HEK293 (cell line): ENCODE measurements around the gene ATG101.

Experiments
- GLIS1 ChIP-seq: fragments of 450-650 bp; formaldehyde crosslinking; IDR thresholded peaks from 2 replicates; pipeline ENCODE4 v1.5.1; 2016; ENCODE audit warnings: missing biosample characterization, missing genetic modification characterization
- IKZF3 ChIP-seq: fragments of 450-650 bp; IDR thresholded peaks from 2 replicates; pipeline ENCODE4 v1.5.0; 2018; ENCODE audit warnings: missing biosample characterization, mild to moderate bottlenecking, missing genetic modification characterization, moderate library complexity
- KLF1 ChIP-seq: fragments of 450-650 bp; formaldehyde crosslinking; IDR thresholded peaks from 2 replicates; pipeline ENCODE4 v1.5.1; 2016; ENCODE audit warnings: missing biosample characterization, missing genetic modification characterization
- KLF10 ChIP-seq: fragments of 450-650 bp; IDR thresholded peaks from 2 replicates; pipeline ENCODE4 v1.5.1; 2018; ENCODE audit warnings: missing biosample characterization, mild to moderate bottlenecking, missing genetic modification characterization
- KLF17 ChIP-seq: fragments of 450-650 bp; formaldehyde crosslinking; IDR thresholded peaks from 2 replicates; pipeline ENCODE4 v1.5.1; 2016; ENCODE audit warnings: missing biosample characterization, missing genetic modification characterization
- PRDM2 ChIP-seq: fragments of 450-650 bp; formaldehyde crosslinking; IDR thresholded peaks from 2 replicates; pipeline ENCODE4 v1.5.1; 2016; ENCODE audit warnings: missing biosample characterization, missing genetic modification characterization, borderline replicate concordance
- RBAK ChIP-seq: fragments of 450-650 bp; formaldehyde crosslinking; IDR thresholded peaks from 2 replicates; pipeline ENCODE4 v1.5.1; 2016; ENCODE audit warnings: missing biosample characterization, missing genetic modification characterization
- SP3 ChIP-seq: fragments of 450-650 bp; formaldehyde crosslinking; IDR thresholded peaks from 2 replicates; pipeline ENCODE4 v1.5.1; 2016; ENCODE audit warnings: missing biosample characterization, missing genetic modification characterization
- SP7 ChIP-seq: fragments of 450-650 bp; formaldehyde crosslinking; IDR thresholded peaks from 2 replicates; pipeline ENCODE4 v1.5.1; 2016; ENCODE audit warnings: missing biosample characterization, missing genetic modification characterization
- ZBTB7A ChIP-seq: fragments of 450-650 bp; formaldehyde crosslinking; IDR thresholded peaks from 2 replicates; pipeline ENCODE4 v1.5.1; 2016; ENCODE audit warnings: low read depth, missing biosample characterization, missing genetic modification characterization
- ZFHX2 ChIP-seq: fragments of 450-650 bp; formaldehyde crosslinking; conservative IDR thresholded peaks from 2 replicates; pipeline ENCODE4 v1.5.1; 2016; ENCODE audit warnings: missing biosample characterization, missing genetic modification characterization
- ZFP37 ChIP-seq: fragments of 450-650 bp; formaldehyde crosslinking; IDR thresholded peaks from 2 replicates; pipeline ENCODE4 v1.5.1; 2016; ENCODE audit warnings: missing biosample characterization, missing genetic modification characterization
- ZIC2 ChIP-seq: fragments of 450-650 bp; formaldehyde crosslinking; IDR thresholded peaks from 2 replicates; pipeline ENCODE4 v1.5.1; 2016; ENCODE audit warnings: missing biosample characterization, missing genetic modification characterization
- ZNF24 ChIP-seq: fragments of 450-650 bp; formaldehyde crosslinking; IDR thresholded peaks from 2 replicates; pipeline ENCODE4 v1.5.1; 2016; ENCODE audit warnings: missing biosample characterization, missing genetic modification characterization
- ZNF423 ChIP-seq: fragments of 450-650 bp; formaldehyde crosslinking; IDR thresholded peaks from 2 replicates; pipeline ENCODE4 v1.5.1; 2016; ENCODE audit warnings: missing biosample characterization, missing genetic modification characterization
- ZNF639 ChIP-seq: fragments of 450-650 bp; formaldehyde crosslinking; IDR thresholded peaks from 2 replicates; pipeline ENCODE4 v1.5.1; 2016; ENCODE audit warnings: missing biosample characterization, missing genetic modification characterization
- ZNF660 ChIP-seq: fragments of 450-650 bp; IDR thresholded peaks from 2 replicates; pipeline ENCODE4 v1.5.1; 2018; ENCODE audit warnings: missing biosample characterization, mild to moderate bottlenecking, missing genetic modification characterization
- ZNF76 ChIP-seq: fragments of 450-650 bp; formaldehyde crosslinking; IDR thresholded peaks from 2 replicates; pipeline ENCODE4; 2016; ENCODE audit warnings: low read depth, missing biosample characterization, missing genetic modification characterization, borderline replicate concordance
- ZNF776 ChIP-seq: fragments of 450-650 bp; formaldehyde crosslinking; IDR thresholded peaks from 2 replicates; pipeline ENCODE4 v1.5.0; 2017; ENCODE audit warnings: missing biosample characterization, missing genetic modification characterization, borderline replicate concordance
- ZSCAN30 ChIP-seq: fragments of 450-650 bp; IDR thresholded peaks from 2 replicates; pipeline ENCODE4 v1.5.1; 2018; ENCODE audit warnings: missing biosample characterization, mild to moderate bottlenecking, missing genetic modification characterization, moderate library complexity
- TF ChIP-seq, protein P1 (sequence below): fragments of 450-650 bp; formaldehyde crosslinking; IDR thresholded peaks from 2 replicates; pipeline ENCODE4 v1.5.1; 2016; ENCODE audit warnings: missing biosample characterization, missing genetic modification characterization
- TF ChIP-seq, protein P2 (sequence below): fragments of 450-650 bp; formaldehyde crosslinking; IDR thresholded peaks from 2 replicates; pipeline ENCODE4 v1.5.1; 2017; ENCODE audit warnings: missing biosample characterization, mild to moderate bottlenecking, missing genetic modification characterization, moderate library complexity
- TF ChIP-seq, protein P3 (sequence below): fragments of 450-650 bp; formaldehyde crosslinking; IDR thresholded peaks from 2 replicates; pipeline ENCODE4 v1.5.1; 2016; ENCODE audit warnings: missing biosample characterization, missing genetic modification characterization

ATG101 gene

DNA sequence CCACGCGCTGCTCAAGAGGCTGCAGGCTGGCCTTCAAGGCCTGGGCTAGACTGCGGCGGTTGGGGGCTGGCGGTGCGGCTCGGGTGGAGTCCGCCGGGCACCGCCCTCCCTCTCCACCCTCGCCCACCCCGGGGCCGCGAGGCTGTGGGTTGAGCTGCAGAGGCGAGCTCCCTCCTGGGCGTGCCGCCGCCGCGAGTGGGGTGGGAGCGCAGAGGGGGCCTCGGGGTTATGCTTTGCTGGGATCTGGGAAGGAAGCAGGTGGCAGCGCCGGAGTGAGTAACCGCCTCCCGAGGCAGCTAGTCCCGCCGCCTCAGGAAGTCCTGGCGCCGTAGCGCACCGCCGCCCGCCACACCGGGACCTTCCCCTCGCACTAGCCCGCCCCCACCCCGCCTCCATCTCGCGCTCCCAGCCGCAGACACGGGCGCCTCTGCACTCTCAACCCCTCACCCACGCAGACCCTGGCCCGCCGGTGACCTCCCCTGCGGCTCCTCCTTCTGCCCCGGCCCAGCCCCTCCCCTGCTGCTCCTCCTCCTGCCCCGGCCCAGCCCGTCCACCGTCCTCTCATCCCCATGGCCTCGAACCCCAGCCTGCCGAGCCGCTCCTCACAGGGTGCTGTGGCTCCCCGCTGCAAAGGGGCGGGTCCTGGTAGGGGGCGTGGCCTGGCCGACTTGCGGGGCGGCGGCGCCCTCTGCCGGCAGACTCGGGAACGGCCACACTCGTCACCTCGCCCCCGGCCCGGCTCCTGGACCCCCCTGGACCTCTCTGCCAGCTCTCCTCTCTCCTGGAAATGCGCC, 46.4 kb upstream of the ATG101 start (continued):
- TF ChIP-seq, protein P1, sequence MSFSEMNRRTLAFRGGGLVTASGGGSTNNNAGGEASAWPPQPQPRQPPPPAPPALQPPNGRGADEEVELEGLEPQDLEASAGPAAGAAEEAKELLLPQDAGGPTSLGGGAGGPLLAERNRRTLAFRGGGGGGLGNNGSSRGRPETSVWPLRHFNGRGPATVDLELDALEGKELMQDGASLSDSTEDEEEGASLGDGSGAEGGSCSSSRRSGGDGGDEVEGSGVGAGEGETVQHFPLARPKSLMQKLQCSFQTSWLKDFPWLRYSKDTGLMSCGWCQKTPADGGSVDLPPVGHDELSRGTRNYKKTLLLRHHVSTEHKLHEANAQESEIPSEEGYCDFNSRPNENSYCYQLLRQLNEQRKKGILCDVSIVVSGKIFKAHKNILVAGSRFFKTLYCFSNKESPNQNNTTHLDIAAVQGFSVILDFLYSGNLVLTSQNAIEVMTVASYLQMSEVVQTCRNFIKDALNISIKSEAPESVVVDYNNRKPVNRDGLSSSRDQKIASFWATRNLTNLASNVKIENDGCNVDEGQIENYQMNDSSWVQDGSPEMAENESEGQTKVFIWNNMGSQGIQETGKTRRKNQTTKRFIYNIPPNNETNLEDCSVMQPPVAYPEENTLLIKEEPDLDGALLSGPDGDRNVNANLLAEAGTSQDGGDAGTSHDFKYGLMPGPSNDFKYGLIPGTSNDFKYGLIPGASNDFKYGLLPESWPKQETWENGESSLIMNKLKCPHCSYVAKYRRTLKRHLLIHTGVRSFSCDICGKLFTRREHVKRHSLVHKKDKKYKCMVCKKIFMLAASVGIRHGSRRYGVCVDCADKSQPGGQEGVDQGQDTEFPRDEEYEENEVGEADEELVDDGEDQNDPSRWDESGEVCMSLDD = peak; percentile 87
- peak; percentile 92 for TF ChIP-seq SP3 (tag by site-specific recombination)
- peak; percentile 71; the same call in 1 of the 2 replicates for TF ChIP-seq KLF10 (tag by site-specific recombination)
- no peak for TF ChIP-seq ZNF776
- TF ChIP-seq PRDM2 = no peak
- TF ChIP-seq RBAK = 0 out of 2 replicates have a peak, but pooled peaks have one; percentile 32
- TF ChIP-seq ZNF76 (tag by site-specific recombination) = peak; percentile 33; the same call in 1 of the 2 replicates
- TF ChIP-seq, protein P2, sequence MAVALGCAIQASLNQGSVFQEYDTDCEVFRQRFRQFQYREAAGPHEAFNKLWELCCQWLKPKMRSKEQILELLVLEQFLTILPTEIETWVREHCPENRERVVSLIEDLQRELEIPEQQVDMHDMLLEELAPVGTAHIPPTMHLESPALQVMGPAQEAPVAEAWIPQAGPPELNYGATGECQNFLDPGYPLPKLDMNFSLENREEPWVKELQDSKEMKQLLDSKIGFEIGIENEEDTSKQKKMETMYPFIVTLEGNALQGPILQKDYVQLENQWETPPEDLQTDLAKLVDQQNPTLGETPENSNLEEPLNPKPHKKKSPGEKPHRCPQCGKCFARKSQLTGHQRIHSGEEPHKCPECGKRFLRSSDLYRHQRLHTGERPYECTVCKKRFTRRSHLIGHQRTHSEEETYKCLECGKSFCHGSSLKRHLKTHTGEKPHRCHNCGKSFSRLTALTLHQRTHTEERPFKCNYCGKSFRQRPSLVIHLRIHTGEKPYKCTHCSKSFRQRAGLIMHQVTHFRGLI = no peak
- TF ChIP-seq GLIS1 (tag by site-specific recombination) = peak; percentile 83
- 0 out of 2 replicates have a peak, but pooled peaks have one; percentile 29 for TF ChIP-seq ZNF639
- no peak for TF ChIP-seq ZFP37 (tag by site-specific recombination)
- TF ChIP-seq ZNF660 = peak; percentile 36; the same call in 1 of the 2 replicates
- peak; percentile 96 for TF ChIP-seq KLF1
- TF ChIP-seq SP7 (tag by site-specific recombination) = peak; percentile 63; the same call in 1 of the 2 replicates
- peak; percentile 85 for TF ChIP-seq ZNF423 (tag by site-specific recombination)
- TF ChIP-seq ZIC2 (tag by site-specific recombination) = peak; percentile 95
- TF ChIP-seq ZSCAN30 = peak; percentile 65; the same call in 1 of the 2 replicates
- TF ChIP-seq IKZF3 = no peak
- peak; percentile 65 for TF ChIP-seq ZBTB7A (tag by site-specific recombination)
- peak; percentile 79; the same call in 1 of the 2 replicates for TF ChIP-seq KLF17 (tag by site-specific recombination)
- peak; percentile 96 for TF ChIP-seq ZFHX2
- TF ChIP-seq ZNF24 (tag by site-specific recombination) = no peak
- TF ChIP-seq, protein P3, sequence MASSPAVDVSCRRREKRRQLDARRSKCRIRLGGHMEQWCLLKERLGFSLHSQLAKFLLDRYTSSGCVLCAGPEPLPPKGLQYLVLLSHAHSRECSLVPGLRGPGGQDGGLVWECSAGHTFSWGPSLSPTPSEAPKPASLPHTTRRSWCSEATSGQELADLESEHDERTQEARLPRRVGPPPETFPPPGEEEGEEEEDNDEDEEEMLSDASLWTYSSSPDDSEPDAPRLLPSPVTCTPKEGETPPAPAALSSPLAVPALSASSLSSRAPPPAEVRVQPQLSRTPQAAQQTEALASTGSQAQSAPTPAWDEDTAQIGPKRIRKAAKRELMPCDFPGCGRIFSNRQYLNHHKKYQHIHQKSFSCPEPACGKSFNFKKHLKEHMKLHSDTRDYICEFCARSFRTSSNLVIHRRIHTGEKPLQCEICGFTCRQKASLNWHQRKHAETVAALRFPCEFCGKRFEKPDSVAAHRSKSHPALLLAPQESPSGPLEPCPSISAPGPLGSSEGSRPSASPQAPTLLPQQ (tag by site-specific recombination) = peak; percentile 72
